AG04450 (cell line): Measurements from ENCODE around the gene STARD10. TPM values are rescaled to one million over a fixed set of nuclear protein-coding genes. Genes with fewer than 3 reads are reported as not detected.
A peak's percentile ranks its signal among the peaks of the same experiment; 100 is the strongest.

Experiments
- CTCF ChIA-PET: fragments of 300-600, 350-600 bp; formaldehyde crosslinking; extraction: SDS; loops from one replicate; lab custom pipeline; 2022; ENCODE audit warnings: antibody characterized with exemption, inconsistent platforms; lab: Charles Lee
- POLR2A ChIA-PET: fragments of 350-600 bp; formaldehyde crosslinking; extraction: SDS; loops from one replicate; lab custom pipeline; 2021; ENCODE audit warnings: antibody characterized with exemption, inconsistent platforms; lab: Yijun Ruan, JAX
- DNase-seq: peaks from one replicate; pipeline ENCODE4 v3.0.0-alpha.2; 2011; ENCODE audit warnings: low read depth, low spot score
- H3K27ac ChIP-seq: one replicate; pipeline ENCODE4 v1.5.1; 2012; ENCODE audit warnings: low read depth, low read length, control low read depth
- H3K27me3 ChIP-seq: one replicate; pipeline ENCODE4 v1.6.0; 2012; ENCODE audit warnings: low read length; ENCODE audit not compliant: control insufficient read depth, insufficient read depth
- H3K4me3 ChIP-seq: 2 replicates; pipeline ENCODE4 v1.5.1; 2011; ENCODE audit warnings: mild to moderate bottlenecking, low read depth, low read length, control low read depth
- H3K9me3 ChIP-seq: 2 replicates; pipeline ENCODE4 v1.5.1; 2012; ENCODE audit warnings: low read length; ENCODE audit not compliant: control insufficient read depth, insufficient read depth
- polyA plus RNA-seq: library from polyadenylated mRNA; depleted of rRNA; stranded (reverse); fragments of >200 nt; gene quantifications from 2 replicates; pipeline ENCODE4 v1.2.3, GENCODE V29; 2011
- TF ChIP-seq, protein P1 (sequence below): IDR thresholded peaks from 2 replicates; pipeline ENCODE4 v1.5.1; 2011; ENCODE audit warnings: low read depth, low read length, control low read depth, inconsistent platforms

STARD10 gene
- polyA plus RNA-seq, 1 experiment: 38.4 TPM

GRCh38 chr11:72781063-72781312 lies 12.9 kb downstream of the STARD10 start:
- ChIA-PET POLR2A (no interaction called here), CTCF (no interaction called here)
- H3K27ac ChIP-seq: no peak overlapping the region
- H3K9me3 ChIP-seq: no peaks in the 10 kb centered on the region
- DNase-seq: no peak
- TF ChIP-seq, protein P1, sequence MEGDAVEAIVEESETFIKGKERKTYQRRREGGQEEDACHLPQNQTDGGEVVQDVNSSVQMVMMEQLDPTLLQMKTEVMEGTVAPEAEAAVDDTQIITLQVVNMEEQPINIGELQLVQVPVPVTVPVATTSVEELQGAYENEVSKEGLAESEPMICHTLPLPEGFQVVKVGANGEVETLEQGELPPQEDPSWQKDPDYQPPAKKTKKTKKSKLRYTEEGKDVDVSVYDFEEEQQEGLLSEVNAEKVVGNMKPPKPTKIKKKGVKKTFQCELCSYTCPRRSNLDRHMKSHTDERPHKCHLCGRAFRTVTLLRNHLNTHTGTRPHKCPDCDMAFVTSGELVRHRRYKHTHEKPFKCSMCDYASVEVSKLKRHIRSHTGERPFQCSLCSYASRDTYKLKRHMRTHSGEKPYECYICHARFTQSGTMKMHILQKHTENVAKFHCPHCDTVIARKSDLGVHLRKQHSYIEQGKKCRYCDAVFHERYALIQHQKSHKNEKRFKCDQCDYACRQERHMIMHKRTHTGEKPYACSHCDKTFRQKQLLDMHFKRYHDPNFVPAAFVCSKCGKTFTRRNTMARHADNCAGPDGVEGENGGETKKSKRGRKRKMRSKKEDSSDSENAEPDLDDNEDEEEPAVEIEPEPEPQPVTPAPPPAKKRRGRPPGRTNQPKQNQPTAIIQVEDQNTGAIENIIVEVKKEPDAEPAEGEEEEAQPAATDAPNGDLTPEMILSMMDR: no peak
- peaks cover 3% of the 10 kb centered on the region for H3K27me3 ChIP-seq
- peak overlapping the region; percentile 53 for H3K4me3 ChIP-seq

GRCh38 chr11:72780296-72781062 lies 13.4 kb downstream of the STARD10 start:
- Histone ChIP-seq H3K4me3 (peak overlapping the region; percentile 53), H3K9me3 (no peaks in the 10 kb centered on the region), H3K27ac (no peak overlapping the region), H3K27me3 (peaks cover 3% of the 10 kb centered on the region)
- CTCF ChIA-PET: interaction anchor here (1.3 kb wide), 1 partner anchor 12 kb away, joined by 4 read pairs; no protein-coding TSS in a partner anchor
- TF ChIP-seq, protein P1: no peak
- DNase-seq: no peak
- POLR2A ChIA-PET: no interaction called here

- Histone ChIP-seq H3K4me3 (no peak overlapping the region), H3K27me3 (peaks cover 3% of the 10 kb centered on the region), H3K9me3 (no peaks in the 10 kb centered on the region), H3K27ac (no peak overlapping the region)
- TF ChIP-seq, protein P1: no peak
- CTCF ChIA-PET: interaction anchor here (0.8 to 1.3 kb wide), 2 partner anchors 13 to 15 kb away, joined by 4 read pairs; partner anchors contain the start of gene STARD10
- POLR2A ChIA-PET: no interaction called here
- no peak for DNase-seq
Observed at GRCh38 chr11:72779495-72780128, 14.2 kb downstream of the STARD10 start.

- H3K27ac ChIP-seq: no peak overlapping the region
- no peak for DNase-seq
- H3K27me3 ChIP-seq: peaks cover 3% of the 10 kb centered on the region
- POLR2A ChIA-PET: no interaction called here
- CTCF ChIA-PET: interaction anchor here (0.8 to 1.3 kb wide), 2 partner anchors 14 to 16 kb away, joined by 4 read pairs; partner anchors contain the start of gene STARD10
- TF ChIP-seq, protein P1: no peak
- H3K9me3 ChIP-seq: no peaks in the 10 kb centered on the region
- H3K4me3 ChIP-seq: no peak overlapping the region
Observed at GRCh38 chr11:72778535-72779494, 15.0 kb downstream of the STARD10 start.
